COR-L47 (cell line): ENCODE data around the gene ODAM.
A peak's percentile ranks its signal among the peaks of the same experiment; 100 is the strongest.
"Not testable (repeated sequence)": the region's sequence is repeated elsewhere in the genome, so short reads cannot be mapped to it uniquely, and the experiment has no call there.

Source experiments
- DNase-seq: peaks from one replicate; lab custom pipeline; 2025; lab: John Stamatoyannopoulos, UW

ODAM gene

GRCh38 chr4:70195425-70195824 lies at the start of gene ODAM:
ODAM (plus strand) TSS chr4:70195725; CDS start chr4:70196544, 819 bp downstream.
- no peak for DNase-seq

DNA sequence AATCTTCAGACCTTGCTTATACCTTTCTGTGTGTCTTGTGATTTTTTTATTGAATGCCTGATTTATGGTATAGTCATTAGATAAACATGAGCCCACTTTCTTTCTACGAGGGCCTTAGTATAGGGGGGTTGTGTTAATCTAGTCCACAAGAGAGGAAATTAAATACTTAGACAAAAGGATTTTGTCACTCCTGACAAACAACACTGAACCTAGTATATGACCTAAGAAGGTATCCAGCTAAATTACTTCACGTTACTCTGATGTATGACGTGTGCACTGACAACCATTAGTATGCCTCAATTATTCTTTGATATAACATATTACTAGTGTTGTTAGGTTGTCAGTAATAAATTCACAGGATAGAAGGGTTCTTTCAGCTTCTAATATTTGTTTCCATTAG lies 44.3 kb upstream of the ODAM start:
- DNase-seq = no peak

DNA sequence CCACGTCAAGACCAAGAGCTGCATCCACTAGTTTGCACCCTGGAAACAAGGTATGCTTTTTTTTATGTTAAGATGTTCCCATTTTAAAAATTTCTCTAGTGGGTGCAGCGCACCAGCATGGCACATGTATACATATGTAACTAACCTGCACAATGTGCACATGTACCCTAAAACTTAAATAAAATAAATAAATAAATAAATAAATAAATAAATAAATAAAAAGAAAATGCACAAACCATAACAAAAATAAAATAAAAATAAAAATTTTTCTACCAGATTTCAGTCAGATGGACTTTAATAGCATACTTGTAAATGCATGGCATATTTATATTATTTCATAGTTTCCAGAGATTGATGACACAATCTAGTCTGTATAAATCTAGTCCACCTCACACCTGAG lies 43.4 kb upstream of the ODAM start:
- DNase-seq = no peak

DNA sequence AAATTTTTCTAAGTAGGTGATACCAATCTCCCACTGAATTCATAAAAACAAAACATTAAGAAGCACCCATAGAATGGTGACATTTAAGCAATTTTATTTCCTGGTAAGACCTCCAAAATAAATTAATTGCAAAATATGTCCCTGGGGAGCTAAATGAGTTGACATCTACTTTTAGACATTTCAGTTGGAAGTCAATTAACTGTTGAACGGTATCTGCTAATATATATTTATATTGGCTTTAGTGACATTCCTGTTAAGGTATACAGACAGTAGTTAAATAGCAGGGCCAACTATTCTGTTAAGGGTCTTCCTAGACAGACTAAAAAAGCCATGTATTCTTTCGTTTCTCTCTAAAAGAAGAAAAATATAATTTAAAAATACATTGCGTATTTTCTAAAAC lies 41.6 kb upstream of the ODAM start, which contains the start of gene PRR27:
PRR27 (plus strand) TSS at position 301 of the 400 bp plus-strand sequence. CDS start 139 bp downstream, outside the sequence.
- DNase-seq = no peak

- peak; percentile 17 for DNase-seq
Measured at GRCh38 chr4:70158576-70158975, 36.9 kb upstream of the ODAM start.

DNA sequence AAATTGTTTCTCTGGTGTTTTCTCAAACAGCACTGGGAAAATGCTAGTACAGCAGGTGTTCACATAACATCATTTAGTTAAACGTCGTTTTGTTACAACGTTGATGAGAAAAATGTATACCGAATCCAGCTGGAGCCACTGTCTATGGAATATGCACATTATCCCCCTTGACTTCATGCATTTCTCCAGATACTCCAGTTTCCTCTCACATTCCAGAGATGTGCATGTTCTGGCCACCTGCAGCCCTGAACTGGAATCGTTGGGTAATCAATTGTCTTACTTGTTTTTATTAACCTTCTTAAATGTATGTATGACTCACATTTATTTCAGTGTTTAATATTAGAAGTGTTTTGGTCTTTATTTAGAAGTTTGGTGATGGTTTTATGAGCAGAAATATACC lies 18.4 kb upstream of the ODAM start:
- no peak for DNase-seq

DNA sequence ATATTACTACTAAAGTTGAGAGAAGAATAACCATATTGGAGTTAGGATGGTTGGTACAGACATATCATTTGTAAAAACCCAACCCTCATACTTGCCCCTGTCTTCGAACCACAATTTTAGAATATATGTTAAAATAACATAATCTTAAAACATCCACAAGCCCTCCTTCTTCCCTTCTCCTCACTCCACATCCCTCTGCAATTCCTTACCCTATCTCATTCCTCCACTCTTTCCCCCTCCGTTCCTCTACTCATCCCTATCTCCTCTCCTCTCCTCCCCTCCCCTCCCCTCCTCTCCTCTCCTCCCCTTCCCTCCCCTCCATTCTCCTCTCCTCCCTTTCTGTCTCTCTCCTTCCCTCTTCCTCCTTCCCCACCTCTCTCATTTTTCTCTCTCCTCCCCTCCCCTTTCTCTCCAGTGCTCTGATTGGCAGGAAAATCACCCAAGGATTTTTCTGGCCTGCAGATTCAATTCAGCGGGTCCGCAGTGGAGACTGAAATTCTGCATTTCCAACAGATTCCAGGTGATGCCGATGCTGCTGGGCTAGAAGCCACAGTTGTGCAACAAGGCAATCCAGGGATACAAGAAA lies 17.4 kb upstream of the ODAM start:
- no peak for DNase-seq

- DNase-seq = no peak
Measured at GRCh38 chr4:70179811-70180210, 15.7 kb upstream of the ODAM start.

DNA sequence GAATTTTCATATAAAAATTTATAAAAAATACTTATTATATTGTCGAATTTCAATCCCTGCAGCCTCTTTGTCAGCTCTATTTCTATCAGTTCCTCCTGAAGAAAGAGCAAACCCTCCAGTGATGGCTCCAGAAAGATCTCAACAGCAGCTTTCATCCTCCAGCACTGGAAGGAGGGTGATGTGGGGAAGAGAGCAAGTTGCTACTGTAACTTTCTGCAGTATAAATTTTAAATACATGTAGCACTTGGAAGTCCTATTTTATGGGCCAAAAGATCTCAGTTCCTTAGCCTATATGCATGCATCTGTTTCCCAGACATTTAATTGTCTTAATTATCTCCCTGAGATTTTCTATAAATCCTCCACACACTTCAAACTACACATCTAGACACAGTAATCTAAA lies 13.7 kb upstream of the ODAM start:
- DNase-seq = no peak

GRCh38 chr4:70182517-70183167 lies 12.9 kb upstream of the ODAM start:
- DNase-seq = no peak

DNA sequence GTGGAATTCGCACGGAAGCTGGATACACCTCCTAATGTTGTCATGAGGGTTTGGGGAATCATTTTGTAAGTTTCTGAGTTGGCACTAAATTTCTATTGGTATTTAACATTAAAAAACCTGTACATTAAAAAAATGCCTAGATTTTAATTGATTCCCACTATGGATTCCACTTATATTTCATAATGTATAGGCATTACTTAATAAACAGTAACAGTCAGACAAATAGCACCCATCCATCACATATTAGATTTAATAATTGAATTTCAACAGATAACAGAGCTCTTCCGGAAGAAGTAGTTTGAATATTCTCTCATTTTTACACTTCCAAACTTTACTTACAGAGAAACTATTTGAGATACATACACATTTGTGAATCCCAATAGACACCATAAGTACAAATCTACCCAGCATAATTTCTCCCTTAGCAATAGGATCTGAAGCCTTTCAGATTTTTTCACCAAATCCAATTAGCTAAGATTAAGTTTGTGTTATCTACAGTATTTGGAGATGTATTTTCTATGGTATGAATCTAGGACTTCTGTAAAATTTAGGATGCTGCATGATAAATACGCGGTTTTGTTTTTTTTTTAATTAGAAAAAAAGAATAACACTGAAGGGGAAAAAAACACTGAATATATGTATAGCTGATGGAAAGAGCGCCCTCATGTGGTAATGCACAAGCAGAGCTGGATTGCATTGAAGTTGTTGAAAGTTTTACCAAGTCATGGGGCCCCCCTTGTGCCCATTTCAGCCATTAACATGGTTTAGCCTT lies 12.2 kb upstream of the ODAM start:
- DNase-seq = peak; percentile 53

- DNase-seq = no peak
Measured at GRCh38 chr4:70183940-70184246, 11.6 kb upstream of the ODAM start.

DNA sequence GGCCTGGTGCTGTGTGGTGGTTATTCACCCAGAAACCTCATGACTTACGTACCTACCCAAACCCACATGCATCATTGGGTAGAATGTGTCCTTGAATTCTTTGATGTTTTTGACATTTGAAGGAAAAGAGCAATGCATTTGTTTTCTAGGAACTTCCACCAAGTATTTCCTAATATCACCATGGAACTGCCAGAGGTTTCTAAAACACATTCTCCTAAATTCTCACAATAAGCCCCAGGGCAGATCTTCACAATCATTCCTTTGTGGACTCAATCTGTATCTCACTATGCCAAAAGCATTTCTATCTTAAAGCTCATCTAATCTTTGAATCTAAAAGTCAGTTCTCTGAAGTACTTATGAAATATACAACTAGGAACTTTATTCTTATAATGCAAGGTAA lies 8.3 kb upstream of the ODAM start:
- no peak for DNase-seq

DNA sequence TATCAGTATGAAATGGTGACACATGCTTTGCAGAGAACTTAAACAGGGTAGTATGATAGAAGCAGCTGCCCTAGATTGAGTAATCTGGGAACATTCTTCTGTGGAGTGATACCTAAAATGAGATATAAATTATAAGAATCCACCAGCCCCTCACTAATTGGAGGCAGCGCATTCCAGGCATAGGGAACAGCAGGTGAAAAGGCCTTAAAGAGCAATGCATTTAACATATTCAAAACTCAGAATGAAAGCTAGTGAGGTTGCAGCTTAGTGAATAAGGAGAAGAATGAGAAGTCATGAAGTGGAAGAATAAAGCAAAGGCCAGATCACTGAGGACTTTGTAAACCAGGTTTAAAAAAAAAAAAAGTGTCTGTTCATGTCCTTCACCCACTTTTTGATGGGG lies 4.9 kb upstream of the ODAM start:
- DNase-seq = no peak

- no peak for DNase-seq
Measured at GRCh38 chr4:70191647-70192046, 3.9 kb upstream of the ODAM start.

- no peak for DNase-seq
Measured at GRCh38 chr4:70192895-70193294, 2.6 kb upstream of the ODAM start.

- DNase-seq = no peak
Measured at GRCh38 chr4:70196857-70197256, 1.3 kb downstream of the ODAM start.

DNA sequence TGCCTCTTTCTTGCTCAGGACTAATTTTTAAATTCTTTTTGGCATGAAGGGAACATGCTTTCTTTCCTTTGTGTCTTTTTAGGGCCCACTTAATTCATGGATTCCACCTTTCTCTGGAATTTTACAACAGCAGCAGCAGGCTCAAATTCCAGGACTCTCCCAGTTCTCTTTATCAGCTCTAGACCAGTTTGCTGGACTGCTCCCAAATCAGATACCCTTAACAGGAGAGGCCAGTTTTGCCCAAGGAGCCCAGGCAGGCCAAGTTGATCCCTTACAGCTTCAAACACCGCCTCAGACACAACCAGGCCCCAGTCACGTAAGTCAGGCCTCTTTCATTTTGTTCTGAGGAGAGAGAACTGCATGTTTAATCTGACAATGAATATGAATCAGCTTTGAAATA lies 2.3 kb downstream of the ODAM start:
- DNase-seq = no peak

GRCh38 chr4:70203601-70204000 lies 8.1 kb downstream of the ODAM start:
- no peak for DNase-seq

- not testable (repeated sequence) for DNase-seq
Measured at GRCh38 chr4:70212752-70213151, 17.2 kb downstream of the ODAM start.

- not testable (repeated sequence) for DNase-seq
Measured at GRCh38 chr4:70216109-70216508, 20.6 kb downstream of the ODAM start.

DNA sequence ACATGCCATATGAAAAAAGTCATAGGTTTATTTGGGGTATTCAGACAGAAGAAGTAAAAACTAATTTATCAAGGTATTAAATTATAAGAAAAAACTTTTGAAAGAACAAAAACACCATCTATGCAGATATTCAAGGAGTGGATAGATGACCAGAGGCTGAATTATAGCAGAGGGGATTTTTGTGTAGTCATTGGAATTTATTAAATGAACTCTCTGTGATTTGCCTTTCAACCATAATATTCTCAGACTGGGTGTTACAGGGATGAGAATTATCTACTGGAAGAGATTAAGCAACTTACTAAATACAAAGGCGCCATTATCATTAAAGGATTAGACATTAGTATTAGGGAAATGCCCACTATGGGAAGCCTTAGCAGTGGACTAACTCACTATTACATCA lies 21.0 kb downstream of the ODAM start:
- not testable (repeated sequence) for DNase-seq

GRCh38 chr4:70221389-70221788 lies 25.9 kb downstream of the ODAM start:
- not testable (repeated sequence) for DNase-seq
